GM12801 (cell line): ENCODE results near the gene WDR91.

ENCODE experiments used
- TF ChIP-seq, protein P1 (sequence below): IDR thresholded peaks from one replicate; pipeline ENCODE4 v1.5.1; 2011; ENCODE audit warnings: control low read depth; ENCODE audit not compliant: insufficient read length; ENCODE audit errors: extremely low read depth

WDR91 gene

DNA sequence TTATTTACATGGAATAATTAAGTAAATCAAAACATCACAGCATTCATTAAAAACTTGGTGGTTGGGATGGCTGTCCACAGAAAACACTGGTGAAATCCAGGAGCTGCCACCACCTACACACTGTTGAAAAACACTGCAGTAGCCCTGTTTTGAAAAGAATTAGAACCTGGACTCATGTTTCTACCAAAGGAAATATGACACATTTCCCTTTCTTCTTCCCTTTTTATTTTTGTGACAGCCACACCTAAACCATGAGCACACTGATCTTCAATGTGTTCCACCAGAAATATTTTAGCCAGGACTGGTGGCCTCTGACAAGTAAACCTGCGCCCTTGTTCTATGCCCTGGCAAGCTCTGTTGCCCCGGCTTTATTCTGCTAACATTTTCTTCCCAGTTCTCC, 60.2 kb downstream of the WDR91 start:
- TF ChIP-seq, protein P1, sequence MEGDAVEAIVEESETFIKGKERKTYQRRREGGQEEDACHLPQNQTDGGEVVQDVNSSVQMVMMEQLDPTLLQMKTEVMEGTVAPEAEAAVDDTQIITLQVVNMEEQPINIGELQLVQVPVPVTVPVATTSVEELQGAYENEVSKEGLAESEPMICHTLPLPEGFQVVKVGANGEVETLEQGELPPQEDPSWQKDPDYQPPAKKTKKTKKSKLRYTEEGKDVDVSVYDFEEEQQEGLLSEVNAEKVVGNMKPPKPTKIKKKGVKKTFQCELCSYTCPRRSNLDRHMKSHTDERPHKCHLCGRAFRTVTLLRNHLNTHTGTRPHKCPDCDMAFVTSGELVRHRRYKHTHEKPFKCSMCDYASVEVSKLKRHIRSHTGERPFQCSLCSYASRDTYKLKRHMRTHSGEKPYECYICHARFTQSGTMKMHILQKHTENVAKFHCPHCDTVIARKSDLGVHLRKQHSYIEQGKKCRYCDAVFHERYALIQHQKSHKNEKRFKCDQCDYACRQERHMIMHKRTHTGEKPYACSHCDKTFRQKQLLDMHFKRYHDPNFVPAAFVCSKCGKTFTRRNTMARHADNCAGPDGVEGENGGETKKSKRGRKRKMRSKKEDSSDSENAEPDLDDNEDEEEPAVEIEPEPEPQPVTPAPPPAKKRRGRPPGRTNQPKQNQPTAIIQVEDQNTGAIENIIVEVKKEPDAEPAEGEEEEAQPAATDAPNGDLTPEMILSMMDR, result no peak

DNA sequence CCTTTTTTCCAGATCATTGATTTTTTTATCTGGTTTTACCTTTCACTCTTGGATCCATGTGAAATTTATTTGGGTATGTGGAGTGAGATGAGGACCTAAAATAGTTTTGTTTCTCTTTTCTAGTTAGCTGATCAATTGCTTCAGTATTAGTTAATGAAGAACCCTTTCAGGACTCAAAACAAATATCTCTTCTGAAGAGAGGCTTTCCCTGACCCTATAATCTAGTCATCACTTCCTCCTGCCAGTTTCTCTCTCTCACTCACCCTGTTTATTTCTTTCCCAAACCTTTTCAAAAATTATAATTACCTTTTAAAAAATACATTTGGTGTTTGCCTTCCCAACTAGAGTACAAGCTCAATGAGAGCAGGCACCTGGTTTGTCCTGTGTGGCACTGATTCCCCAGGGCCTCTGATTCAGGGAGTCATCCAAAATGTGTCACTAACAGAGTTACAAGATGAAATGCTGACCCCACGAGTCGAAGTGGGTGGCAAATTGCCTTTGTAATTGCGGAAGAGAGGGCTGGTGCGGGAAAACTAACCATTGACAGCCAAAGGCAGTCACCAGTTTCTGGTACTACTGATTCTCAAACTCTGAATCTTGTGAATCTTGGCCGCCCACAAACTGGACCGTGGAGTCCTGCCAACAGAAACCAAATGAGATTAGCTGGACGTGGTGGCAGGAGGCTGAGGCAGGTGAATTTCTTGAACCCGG, 61.1 kb downstream of the WDR91 start:
- TF ChIP-seq, protein P1, result no peak

DNA sequence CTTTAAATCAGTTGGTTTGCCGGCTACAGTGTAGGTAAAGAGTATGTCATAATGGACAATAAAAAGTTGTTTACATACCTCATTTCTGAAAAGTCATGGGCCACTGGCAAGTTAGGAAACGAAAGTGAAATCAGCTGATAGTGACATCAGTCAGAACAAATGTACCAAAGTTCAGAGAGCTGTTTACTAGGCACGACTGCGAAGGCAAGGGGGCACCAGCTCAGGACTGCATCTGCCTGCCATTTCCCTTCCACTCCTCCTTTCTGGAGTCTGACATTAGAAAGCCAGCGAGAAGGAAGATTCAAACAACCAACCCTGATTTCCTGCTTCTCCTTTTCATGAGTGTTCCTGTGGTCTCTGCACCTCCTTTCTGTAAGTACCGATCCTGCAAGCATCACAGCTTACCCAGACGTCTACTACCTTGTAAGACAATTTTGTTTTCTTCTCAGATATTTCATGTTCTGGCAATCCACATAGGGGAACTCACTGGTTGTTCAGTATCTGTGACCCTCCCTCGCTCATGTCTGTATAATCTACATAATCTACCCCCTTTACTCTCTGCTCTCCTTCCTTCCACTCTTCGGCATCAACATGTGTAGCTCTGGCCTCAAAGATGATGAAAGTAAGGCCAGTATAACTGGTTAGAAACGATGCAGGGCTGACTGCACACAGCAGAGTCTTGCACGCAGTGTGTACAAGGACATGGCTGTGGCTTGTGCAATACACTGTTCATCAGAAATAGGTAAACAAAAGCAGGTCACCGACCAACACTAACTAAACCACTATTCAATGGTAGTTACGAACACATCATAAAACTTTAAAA, 63.2 kb downstream of the WDR91 start, which contains the start of gene TMEM140:
Gene TMEM140 (plus strand): TSS at position 174 of the 823 bp plus-strand sequence. CDS start 16,370 bp downstream, outside the sequence.
- TF ChIP-seq, protein P1, result no peak

DNA sequence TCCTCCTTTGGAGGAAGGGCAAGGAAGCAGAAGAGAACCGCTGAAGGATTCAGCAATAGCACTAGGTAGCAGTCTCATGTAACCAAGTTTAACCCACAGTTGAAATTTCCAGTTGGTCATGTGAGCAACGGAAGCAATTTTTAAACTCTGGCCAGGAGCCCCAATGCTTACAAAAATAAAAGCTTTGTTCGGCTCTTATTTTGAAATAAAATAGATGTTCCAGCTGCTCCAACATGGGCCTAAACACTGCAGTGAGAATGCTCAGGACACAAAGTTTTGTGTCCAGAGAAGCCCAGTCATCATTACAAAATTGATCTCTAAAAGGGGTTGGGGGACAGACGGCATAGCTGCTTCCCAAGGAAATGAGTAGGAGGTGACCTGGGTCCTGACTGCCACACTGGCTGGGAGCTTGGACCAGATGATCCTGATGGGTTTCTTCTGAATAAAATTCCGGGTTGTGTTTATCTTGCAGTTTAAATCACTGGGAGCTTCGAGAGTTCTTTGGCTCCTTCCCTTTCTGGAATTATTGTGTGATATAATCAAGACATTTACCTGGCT, 63.9 kb downstream of the WDR91 start:
- TF ChIP-seq, protein P1, result no peak

DNA sequence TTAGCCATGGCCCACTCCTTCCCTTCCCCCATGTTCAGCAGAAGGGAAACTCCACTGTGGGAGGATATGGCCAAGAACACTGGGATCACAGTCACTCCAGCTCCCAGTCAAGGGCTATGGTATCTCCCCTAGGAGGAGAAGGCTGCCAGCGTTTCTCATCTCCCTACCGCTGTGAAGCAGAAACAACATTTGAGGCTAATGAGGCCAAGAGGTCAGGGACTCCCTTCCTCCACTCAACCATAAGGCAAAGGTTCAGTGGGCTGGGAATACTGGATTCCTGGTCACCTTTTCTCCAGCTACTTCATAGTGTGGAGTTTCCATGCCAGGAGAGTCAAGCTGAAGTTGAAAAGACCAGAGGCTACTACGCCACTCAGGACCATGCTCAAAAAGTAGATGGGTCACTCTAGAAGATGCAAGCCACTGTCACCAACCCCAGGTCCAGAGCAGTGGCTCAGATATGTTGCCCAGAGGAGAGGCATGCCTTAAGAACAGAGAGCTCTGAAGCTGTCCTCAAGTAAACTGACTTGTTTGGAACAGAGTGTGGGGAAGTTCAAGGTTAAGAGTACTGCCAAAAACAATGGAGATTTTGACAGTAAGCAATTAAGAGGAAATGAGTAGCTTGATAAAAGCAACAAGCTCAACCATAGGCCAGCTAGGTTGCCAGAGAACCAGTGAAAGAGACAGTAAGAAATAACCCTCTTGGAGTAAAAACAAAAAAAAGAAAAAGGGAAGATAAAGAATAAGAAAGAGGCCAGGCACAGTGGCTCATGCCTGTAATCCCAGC, 67.2 kb downstream of the WDR91 start:
- TF ChIP-seq, protein P1, result no peak
